GM20431 (cell line): ENCODE data around the gene ALKBH7.
"Not testable (repeated sequence)": the region's sequence is repeated elsewhere in the genome, so short reads cannot be mapped to it uniquely, and the experiment has no call there.

Experiments
- in situ Hi-C: fragments of 300-500 bp; cut with MseI, MboI; formaldehyde crosslinking; loops from one replicate; pipeline ENCODE4 v1.15.0; 2020; ENCODE audit warnings: low sequenced_read_pairs; ENCODE audit not compliant: unreplicated experiment

ALKBH7 gene

GRCh38 chr19:6372594-6373095 is at the start of gene ALKBH7:
ALKBH7 (plus strand) TSS chr19:6372794; CDS start chr19:6372821, 27 bp downstream.
- in situ Hi-C loops = no loop called here

DNA sequence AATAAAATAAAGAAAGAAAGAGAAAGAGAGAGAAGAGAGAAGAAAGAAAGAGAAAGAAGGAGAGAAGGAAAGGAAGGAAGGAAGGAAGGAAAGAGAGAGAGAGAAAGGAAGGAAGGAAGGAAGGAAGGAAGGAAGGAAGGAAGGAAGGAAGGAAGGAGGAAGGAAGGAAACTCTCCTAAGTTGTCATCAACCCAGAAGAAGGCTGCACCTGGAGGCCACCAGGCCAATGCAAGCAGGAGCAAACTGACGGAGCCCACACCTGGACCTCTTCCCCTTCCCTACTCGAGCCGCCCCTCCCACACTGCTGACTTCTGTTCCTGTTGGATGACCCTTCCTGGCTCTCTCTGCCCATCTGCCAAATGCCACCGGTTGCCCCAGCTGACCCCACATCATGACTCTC is 47.8 kb upstream of the ALKBH7 start:
- in situ Hi-C loops = no loop called here

DNA sequence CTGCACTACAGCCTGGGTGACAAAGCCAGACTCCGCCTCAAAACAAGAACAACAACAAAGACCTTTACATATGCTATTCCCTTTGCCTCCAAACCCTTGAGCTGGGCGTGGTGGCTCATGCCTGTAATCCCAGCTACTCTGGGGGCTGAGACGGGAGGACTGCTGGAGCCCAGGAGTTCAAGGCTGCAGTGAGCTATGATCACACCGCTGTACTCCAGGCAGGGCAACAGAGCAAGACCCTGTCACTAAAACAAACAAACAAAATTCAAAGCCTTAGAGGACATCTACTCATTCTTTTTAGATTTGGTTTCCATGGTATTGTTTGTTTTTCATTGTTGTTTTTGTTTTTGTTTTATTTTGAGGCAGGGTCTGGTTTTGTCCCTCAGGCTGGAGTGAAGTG is 47.0 kb upstream of the ALKBH7 start:
- in situ Hi-C loops = no loop called here

DNA sequence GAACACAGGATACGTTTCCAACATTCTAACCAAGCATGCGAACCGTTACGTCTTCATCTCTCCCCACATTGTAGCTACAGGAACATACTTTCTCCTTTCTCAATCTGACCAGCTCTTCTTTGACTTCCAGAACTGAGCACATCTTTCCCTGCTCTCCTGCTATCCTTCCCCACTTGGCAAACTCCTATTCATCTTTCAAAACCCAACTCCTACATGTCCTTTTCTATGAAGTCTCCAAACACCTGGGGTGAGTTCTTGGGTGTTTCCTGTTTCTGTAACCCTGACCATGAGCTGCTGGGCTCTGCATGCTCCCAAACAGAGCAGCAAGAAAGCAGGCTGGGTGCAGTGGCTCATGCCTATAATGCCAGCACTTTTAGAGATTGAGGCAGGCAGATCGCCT is 45.8 kb upstream of the ALKBH7 start:
- in situ Hi-C loops = no loop called here

DNA sequence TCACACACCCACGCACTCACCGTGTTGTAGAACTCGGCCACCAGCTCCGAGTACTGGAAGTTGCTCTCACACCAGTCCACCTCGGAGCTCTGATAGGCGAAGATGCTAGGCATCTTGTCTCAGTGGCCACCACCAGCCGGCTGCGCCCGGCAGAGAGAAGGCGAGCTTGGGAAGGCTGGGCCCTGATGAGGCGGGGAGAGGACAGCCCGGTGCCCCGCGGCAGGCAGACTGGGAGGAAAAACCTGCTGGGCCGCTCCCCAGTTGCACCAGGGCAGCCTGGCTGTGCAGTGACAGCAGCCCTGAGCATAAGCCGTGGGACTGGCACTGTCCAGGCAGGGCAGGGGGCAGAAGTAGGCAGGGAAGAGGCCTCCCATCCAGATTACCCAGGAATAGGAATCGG is 39.2 kb upstream of the ALKBH7 start, which contains the start of gene ACER1:
Gene ACER1, minus strand, starts transcription at position 174 of the 400 bp plus-strand sequence. Its CDS starts 61 bp downstream, at position 113.
- in situ Hi-C loops = no loop called here

GRCh38 chr19:6334490-6335285 is 37.9 kb upstream of the ALKBH7 start:
- in situ Hi-C loops = no loop called here

DNA sequence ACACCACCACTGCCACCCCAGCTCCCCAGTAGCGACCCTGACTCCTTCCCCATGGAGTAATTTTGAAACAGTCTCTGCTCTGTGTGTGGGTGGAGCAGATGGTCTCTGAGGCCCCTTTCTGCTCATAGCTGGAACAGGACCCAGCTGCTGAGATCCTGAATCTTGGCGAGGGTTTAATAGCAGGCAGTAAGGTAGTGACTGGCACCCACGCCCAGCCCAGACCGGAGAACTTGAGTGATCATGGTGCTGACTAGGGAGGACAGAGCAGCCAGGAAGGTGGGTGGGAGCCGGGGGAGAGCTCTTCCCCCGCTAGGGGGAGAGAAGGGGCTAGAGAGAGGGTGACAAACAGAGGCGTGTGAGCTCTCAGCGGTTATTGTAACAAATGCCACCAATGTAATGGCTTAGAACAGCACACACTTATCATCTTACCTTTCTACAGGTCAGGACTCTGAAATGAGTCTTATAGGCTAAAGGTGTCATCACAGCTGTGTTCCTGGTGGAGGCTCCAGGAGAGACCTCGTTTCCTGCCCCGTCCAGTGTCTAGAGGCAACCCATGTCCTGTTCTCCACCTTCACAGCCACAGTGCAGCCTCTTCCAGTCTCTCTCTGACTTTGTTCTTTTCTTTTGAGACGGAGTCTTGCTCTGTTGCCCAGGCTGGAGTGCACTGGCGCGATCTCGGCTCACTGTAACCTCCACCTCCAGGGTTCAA is 31.9 kb upstream of the ALKBH7 start:
- in situ Hi-C loops = no loop called here

GRCh38 chr19:6343462-6343861 is 29.1 kb upstream of the ALKBH7 start:
- in situ Hi-C loops = no loop called here

DNA sequence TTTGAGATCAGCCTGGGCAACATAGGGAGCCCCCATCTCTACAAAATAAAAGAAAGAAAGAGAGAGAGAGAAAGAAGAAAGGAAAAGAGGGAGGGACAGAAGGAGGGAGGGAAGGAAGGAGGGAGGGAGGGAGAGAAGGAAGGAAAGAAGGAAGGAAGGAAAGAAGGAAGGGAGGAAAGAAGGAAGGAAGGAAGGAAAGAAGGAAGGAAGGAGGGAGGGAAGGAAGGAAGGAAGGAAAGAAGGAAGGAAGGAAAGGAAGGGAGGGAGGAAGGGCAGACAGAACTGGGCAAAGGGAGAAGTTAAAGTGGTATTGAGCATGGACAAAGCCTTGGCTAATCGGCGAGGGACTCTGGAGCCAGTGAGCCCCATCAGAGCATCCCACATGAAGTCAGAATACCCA is 23.3 kb upstream of the ALKBH7 start:
- in situ Hi-C loops = not testable (repeated sequence)

DNA sequence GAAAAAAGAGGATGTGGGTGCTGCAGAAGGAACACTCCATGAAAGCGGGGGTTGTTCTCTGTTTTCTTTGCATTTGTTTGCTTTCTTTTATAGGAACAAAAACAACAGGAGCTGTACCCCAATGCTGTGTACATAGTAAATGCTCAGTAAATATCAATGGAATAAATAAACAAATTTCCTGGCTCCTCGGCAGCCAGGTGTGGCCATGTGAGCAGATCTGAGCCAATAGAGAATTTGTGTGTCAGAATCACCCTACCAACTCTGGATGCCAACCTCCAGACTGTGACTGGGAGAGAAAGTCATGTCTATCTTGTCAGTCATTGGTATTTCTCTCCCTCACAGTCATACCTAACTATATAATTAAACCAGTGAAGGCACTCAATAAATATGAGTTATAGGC is 21.9 kb upstream of the ALKBH7 start:
- in situ Hi-C loops = no loop called here

GRCh38 chr19:6352381-6353165 is 20.0 kb upstream of the ALKBH7 start:
- in situ Hi-C loops = no loop called here

GRCh38 chr19:6354098-6354674 is 18.4 kb upstream of the ALKBH7 start:
- in situ Hi-C loops = no loop called here

DNA sequence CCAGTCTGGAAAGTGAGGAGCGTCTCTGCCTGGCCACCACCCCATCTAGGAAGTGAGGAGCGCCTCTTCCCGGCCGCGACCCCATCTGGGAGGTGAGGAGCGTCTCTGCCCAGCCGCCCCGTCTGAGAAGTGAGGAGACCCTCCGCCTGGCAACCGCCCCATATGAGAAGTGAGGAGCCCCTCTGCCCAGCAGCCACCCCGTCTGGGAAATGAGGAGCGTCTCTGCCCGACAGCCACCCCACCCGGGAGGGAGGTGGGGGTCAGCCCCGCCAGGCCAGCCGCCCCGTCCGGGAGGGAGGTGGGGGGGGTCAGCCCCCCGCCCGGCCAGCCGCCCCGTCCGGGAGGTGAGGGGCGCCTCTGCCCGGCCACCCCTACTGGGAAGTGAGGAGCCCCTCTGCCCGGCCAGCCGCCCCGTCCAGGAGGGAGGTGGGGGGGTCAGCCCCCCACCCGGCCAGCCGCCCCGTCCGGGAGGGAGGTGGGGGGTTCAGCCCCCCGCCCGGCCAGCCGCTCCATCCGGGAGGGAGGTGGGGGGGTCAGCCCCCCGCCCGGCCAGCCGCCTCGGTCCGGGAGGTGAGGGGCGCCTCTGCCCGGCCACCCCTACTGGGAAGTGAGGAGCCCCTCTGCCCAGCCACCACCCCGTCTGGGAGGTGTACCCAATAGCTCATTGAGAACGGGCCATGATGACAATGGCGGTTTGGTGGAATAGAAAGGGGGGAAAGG is 17.1 kb upstream of the ALKBH7 start:
- in situ Hi-C loops = not testable (repeated sequence)

- in situ Hi-C loops = no loop called here
These were observed 15.4 kb upstream of the ALKBH7 start for GRCh38 chr19:6357174-6357573.

DNA sequence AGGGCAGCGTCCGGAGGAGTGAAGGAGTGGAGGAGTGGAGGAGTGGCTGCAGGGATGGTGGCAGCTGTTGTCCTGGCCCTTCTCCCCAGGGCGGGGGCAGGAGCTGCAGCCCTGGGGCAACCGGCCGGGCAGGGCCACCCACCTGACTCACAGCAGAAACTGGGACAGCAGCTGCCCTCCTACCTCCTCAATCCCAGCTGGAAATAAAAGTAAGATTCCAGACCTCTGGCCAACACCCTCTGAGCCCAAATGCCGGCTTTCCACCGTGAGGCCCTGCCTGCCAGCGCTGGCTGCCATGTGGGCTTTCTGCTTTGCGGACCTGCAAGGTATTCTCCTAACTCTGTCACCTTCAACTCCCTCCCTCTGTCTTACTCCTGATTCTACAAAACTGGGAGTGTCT is 14.6 kb upstream of the ALKBH7 start:
- in situ Hi-C loops = no loop called here

- in situ Hi-C loops = no loop called here
These were observed 12.8 kb upstream of the ALKBH7 start for GRCh38 chr19:6359568-6360341.

GRCh38 chr19:6360445-6360844 is 12.1 kb upstream of the ALKBH7 start:
- in situ Hi-C loops = not testable (repeated sequence)

DNA sequence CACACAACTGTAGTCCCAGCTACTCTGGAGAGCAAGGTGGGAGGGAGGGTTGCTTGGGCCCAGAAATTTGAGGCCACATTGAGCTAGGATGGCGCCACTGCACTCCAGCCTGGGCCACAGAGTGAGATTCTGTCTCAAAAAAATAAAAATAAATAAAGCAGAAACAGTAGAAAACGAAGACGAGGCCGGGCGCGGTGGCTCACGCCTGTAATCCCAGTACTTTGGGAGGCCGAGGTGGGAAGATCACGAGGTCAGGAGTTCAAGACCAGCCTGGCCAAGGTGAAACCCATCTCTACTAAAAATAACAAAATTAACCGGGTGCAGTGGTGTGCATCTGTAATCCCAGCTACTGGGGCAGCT is 11.8 kb upstream of the ALKBH7 start:
- in situ Hi-C loops = not testable (repeated sequence)

DNA sequence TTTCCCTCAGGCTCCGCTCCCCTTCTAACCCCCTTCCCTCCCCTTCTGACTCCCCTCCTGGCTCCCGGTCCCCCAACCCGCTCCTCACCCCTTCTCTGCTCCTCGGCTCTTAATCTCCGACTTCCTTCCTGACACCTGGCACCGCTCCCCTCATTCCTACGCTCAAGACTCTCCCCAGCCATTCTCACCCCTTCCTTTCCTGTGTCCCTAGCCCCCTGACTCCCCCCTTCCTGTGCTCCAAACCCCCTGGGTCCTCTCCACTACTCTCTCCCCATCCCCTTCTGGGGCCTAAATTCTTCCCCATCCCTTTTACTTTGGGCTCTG is 10.6 kb upstream of the ALKBH7 start:
- in situ Hi-C loops = no loop called here
